Measurements from ENCODE around the gene PAAF1.

GRCh38 chr11:73854680-73855079 is 22.1 kb upstream of the PAAF1 start:
- TF ChIP-seq EZH2phosphoT487 (IDR thresholded peaks at IDR 0.05; ENCODE audit: insufficient read depth, low read depth) (no peak), EZH2 (IDR thresholded peaks at IDR 0.05; ENCODE audit: insufficient read depth, poor library complexity, severe bottlenecking) (no peak)
